SHP77 treated with DMSO at 0.1 percent for 48 hours (cell line): ENCODE results near the gene OR2L3.
"Not testable (repeated sequence)": the region's sequence is repeated elsewhere in the genome, so short reads cannot be mapped to it uniquely, and the experiment has no call there.

Source experiments
- DNase-seq: peaks from one replicate; lab custom pipeline; 2025; lab: John Stamatoyannopoulos, UW

Gene OR2L3

DNA sequence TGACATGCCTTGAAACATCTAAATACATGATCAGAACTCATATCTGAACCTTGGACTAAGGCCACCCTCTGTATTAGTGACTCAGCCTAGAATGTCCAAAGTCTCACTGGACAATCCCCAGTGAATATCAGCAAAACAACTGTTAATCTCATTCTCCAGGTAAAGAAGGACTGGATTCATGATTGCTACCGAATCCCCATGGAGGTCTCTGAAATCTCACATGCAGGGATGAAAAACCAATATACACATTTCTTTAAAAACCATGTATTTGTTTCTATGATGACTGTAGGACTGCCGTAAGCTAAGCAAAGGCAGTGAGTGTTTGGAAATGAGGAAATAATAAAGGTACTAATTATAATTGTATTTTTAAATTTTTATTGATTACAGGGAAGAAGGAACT lies at the start of gene OR2L3:
Gene OR2L3, plus strand, starts transcription at position 301 of the 400 bp plus-strand sequence. CDS start 13,846 bp downstream, outside the sequence.
- no peak for DNase-seq

- no peak for DNase-seq
Measured at GRCh38 chr1:247998811-247999210, 47.8 kb upstream of the OR2L3 start.

DNA sequence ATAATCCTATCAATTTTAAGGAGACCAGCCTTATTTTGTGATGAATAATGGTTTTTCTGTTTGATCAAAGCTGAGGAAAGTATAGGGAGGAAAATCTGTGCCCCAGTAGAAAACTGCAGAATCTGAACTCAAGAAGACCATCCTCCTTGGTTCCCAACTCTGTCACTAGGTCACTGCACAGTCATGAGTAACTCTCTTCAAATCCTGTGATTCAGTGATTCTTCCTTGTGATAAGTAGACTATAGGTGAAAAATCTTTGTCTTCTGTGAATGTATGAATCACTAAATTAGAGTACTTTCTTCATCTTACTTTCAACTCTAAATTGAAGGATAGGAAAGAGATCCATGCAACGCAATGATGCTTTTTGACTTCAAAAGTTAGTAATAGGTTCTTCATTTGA lies 46.5 kb upstream of the OR2L3 start:
- no peak for DNase-seq

DNA sequence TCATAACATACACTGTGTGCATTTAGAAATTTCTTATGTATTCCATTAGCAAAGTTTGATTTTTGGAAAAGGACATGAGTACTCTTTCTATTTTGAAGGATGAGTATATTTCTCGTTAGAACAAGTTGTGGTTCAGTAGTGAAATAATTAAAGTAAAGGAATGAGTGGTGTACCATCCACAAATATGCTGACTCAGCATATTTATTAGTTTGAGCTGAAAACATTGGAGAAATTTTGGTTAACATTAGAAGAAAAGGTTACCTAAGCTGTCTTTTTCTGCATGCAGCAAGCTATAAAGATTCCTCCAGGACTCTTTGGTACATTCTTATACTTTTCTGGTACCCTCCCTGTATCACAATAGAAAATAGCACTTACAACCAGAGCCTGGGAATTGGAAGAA lies 38.9 kb upstream of the OR2L3 start:
- DNase-seq, result no peak

GRCh38 chr1:248009681-248010080 lies 37.0 kb upstream of the OR2L3 start:
- no peak for DNase-seq

- no peak for DNase-seq
Measured at GRCh38 chr1:248013229-248013710, 33.4 kb upstream of the OR2L3 start, which contains the start of gene OR2L5. Gene OR2L5, plus strand, starts transcription at chr1:248013660. Its CDS starts 8,288 bp downstream, at chr1:248021948.

GRCh38 chr1:248015803-248016202 lies 30.8 kb upstream of the OR2L3 start:
- no peak for DNase-seq

DNA sequence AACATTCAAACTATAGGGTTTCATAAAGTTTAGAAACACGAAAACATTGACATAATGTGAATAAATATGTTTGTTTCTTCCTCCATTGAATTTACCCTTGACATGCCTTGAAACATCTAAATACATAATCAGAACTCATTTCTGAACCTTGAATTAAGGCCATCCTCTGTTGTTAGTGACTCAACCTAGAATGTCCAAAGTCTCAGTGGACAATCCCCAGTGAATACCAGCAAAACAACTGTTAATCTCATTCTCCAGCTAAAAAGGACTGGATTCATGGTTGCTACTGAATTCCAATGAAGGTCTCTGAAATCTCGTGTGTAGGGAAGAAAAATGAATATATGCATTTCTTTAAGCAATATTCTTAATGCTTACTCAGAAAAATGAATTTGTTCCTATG lies 16.9 kb upstream of the OR2L3 start, which contains the start of gene OR2L2:
Gene OR2L2, plus strand, starts transcription at position 301 of the 400 bp plus-strand sequence. CDS start 8,198 bp downstream, outside the sequence.
- DNase-seq, result no peak

DNA sequence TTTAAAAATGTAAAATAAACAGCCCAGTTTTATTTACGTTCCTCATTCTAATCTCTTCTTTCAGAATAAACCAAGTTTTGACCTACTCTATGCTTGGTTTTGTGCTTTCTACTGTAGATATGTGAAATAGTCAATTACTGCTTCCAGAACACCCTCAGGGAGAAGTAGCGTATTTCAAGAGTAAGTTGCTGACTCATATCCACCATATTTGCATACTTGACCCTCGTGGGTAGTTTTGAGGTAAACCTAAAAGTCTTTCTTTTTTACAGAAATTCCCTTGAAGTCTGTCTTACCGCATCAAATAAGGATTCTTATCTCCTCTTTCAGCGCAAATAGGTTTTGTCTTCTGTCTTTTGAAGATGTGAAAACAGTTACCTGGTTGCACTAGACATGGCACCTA lies 1.4 kb upstream of the OR2L3 start:
- DNase-seq, result no peak

GRCh38 chr1:248047008-248047407 lies 372 bp downstream of the OR2L3 start:
- DNase-seq, result no peak

GRCh38 chr1:248054671-248055070 lies 8.0 kb downstream of the OR2L3 start:
- DNase-seq, result no peak

- no peak for DNase-seq
Measured at GRCh38 chr1:248055261-248055660, 8.6 kb downstream of the OR2L3 start.

DNA sequence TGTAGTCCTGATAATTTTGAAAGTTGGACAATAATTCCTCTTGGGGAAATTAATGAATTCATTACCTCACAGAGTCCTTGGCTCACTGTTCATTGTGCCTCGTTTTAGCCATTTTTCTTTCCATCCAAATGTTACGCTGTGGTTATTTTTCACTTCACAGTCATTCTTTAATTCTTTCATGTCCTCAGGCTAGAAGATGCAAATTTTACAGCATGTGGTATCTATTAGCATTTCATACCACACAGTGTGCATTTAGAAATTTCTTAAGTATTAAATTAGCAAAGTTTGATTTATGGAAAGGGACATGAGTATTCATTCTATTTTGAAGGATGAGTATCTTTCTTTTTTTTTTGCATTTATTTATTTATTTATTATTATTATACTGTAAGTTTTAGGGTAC lies 18.4 kb downstream of the OR2L3 start:
- DNase-seq, result no peak

- no peak for DNase-seq
Measured at GRCh38 chr1:248065604-248066003, 19.0 kb downstream of the OR2L3 start.

DNA sequence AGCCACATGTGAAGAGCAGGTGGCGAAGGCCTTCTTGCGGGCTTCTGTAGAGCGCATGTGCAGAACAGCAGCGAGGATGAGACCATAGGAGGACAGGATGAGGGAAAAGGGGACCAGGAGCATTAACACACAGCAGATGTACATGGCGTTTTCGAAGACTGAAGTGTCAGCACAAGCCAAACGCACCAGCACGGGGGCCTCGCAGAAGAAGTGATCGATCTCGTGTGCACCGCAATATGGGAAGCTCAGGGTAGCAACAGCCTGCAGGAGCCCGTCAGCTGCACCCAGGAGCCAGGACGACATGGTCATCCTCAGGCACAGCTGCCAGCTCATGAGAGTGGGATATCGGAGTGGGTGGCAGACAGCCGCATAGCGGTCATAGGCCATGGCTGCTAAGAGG lies 37.2 kb downstream of the OR2L3 start:
- not testable (repeated sequence) for DNase-seq

GRCh38 chr1:248094884-248095283 lies 48.2 kb downstream of the OR2L3 start, which contains the start of gene OR2L13:
Gene OR2L13, plus strand, starts transcription at chr1:248095184. Its CDS starts 4,192 bp downstream, at chr1:248099376.
- no peak for DNase-seq

DNA sequence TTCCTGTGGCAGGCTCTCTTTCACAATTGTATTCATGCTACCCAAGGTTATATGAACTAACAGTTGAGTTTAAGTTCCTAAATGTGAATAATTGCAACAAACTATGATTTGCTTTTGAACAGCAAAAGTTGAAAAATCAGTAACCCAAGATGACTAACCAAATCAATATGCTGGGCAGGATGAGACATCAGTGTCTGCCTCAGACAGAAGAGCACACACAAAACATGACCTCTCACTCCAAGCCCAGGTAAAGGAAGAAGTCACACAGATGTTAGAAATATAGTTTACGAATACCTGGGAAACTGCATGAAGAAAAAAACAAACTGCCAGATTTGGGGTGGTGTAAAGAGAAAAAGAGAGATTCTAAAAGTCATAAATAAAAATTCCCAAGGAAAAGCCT lies 51.9 kb downstream of the OR2L3 start:
- no peak for DNase-seq

DNA sequence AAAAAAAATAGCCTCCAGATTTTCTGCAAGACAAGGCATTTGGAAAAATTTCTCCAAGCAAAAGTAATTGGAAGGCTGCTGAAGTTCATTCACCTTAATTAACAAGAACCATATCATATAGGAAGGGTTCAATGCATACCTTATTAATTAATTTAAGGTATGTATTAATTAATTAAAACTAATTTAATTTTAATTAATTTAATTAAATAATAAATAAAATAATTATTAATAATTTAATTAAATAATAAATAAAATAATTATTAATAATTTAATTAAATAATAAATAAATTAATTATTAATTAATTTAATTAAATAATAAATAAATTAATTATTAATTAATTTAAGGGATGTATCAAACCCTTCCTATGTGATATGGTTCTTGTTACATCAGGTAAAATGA lies 56.2 kb downstream of the OR2L3 start:
- no peak for DNase-seq

DNA sequence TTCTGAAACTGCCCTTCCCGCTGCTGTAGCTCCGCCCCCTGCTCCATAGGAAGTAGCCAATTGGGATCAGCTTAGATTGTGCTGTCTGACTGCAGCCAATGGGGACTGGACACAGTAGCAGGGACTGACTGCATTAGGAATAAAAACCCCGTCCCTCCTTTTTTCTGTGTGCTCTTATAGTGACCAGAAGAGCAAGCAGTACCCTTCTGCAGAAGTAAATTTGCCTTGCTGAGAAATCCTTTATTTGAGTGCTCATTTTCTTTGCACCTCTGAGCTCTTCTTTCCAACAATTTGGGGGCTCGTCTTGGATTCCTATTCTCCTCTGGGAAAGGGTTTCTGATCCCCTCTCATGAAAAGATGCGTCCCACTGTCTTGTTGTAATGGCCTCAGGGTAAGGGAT lies 64.5 kb downstream of the OR2L3 start:
- no peak for DNase-seq
